Umbilical cord (tissue), 2 donors: ENCODE measurements around the gene SRXN1. TPM values are rescaled to one million over a fixed set of nuclear protein-coding genes. Genes with fewer than 3 reads are reported as not detected.

Experiments used
- DNase-seq: peaks from one replicate; pipeline ENCODE4 v3.0.0-alpha.2; 2015; ENCODE audit warnings: low spot score
- total RNA-seq: library from RNA; depleted of rRNA; stranded (reverse); fragments of >200 nt; gene quantifications from one replicate; pipeline ENCODE4 v1.2.3, GENCODE V29; 2014; ENCODE audit warnings: low replicate concordance; ENCODE audit not compliant: insufficient read depth

The SRXN1 gene
- total RNA-seq, 1 donor from 2014 or later = 22.1 TPM

- no peak for DNase-seq
Measured at GRCh38 chr20:635893-636338, 17.1 kb downstream of the SRXN1 start.

GRCh38 chr20:635028-635892 is 17.7 kb downstream of the SRXN1 start:
- DNase-seq = no peak

GRCh38 chr20:634148-634925 is 18.7 kb downstream of the SRXN1 start:
- no peak for DNase-seq

- DNase-seq = no peak
Measured at GRCh38 chr20:631101-631500, 21.9 kb downstream of the SRXN1 start.

GRCh38 chr20:626579-626978 is 26.4 kb downstream of the SRXN1 start:
- DNase-seq = no peak

- no peak for DNase-seq
Measured at GRCh38 chr20:625360-625932, 27.6 kb downstream of the SRXN1 start.

GRCh38 chr20:623704-624103 is 29.3 kb downstream of the SRXN1 start:
- no peak for DNase-seq

- no peak for DNase-seq
Measured at GRCh38 chr20:623021-623420, 30.0 kb downstream of the SRXN1 start.

GRCh38 chr20:622161-622560 is 30.8 kb downstream of the SRXN1 start:
- no peak for DNase-seq

- no peak for DNase-seq
Measured at GRCh38 chr20:621125-621756, 31.8 kb downstream of the SRXN1 start.

- DNase-seq = no peak
Measured at GRCh38 chr20:620246-620645, 32.8 kb downstream of the SRXN1 start.

- DNase-seq = no peak
Measured at GRCh38 chr20:618980-619379, 34.0 kb downstream of the SRXN1 start.

- no peak for DNase-seq
Measured at GRCh38 chr20:617934-618690, 34.9 kb downstream of the SRXN1 start.

GRCh38 chr20:615514-615913 is 37.5 kb downstream of the SRXN1 start:
- DNase-seq = no peak

- DNase-seq = no peak
Measured at GRCh38 chr20:611843-612185, 41.2 kb downstream of the SRXN1 start.

GRCh38 chr20:611047-611842 is 41.8 kb downstream of the SRXN1 start:
- DNase-seq = no peak

- DNase-seq = peak; percentile 37
Measured at GRCh38 chr20:610130-611046, 42.6 kb downstream of the SRXN1 start, which contains the start of gene TCF15. TSS of gene TCF15 (minus strand) at chr20:610309. CDS start at chr20:610237, 72 bp downstream.

GRCh38 chr20:609371-609964 is 43.5 kb downstream of the SRXN1 start:
- no peak for DNase-seq

- no peak for DNase-seq
Measured at GRCh38 chr20:608970-609369, 44.0 kb downstream of the SRXN1 start.
